SU-DHL-6 (cell line): ENCODE results near the gene CSF2.

Experiments used
- H2AFZ ChIP-seq: fragments of 200-600 bp; sonication (generic); 2 replicates; pipeline ENCODE4 v1.6.1; 2014; ENCODE audit warnings: low read depth, mild to moderate bottlenecking, moderate library complexity, mixed read lengths, antibody characterized with exemption, low read length; ENCODE audit not compliant: severe bottlenecking
- H3F3A ChIP-seq: fragments of 200-600 bp; shearing (Covaris generic); 2 replicates; pipeline ENCODE4 v1.6.0; 2016; ENCODE audit warnings: antibody characterized with exemption, mild to moderate bottlenecking; ENCODE audit not compliant: insufficient read depth
- H3K27ac ChIP-seq: fragments of 200-600 bp; sonication (generic); 2 replicates; pipeline ENCODE4 v1.5.1; 2016; ENCODE audit warnings: low read depth, mild to moderate bottlenecking, low read length, moderate library complexity, mixed read lengths
- H3K27me3 ChIP-seq: fragments of 200-600 bp; sonication (generic), shearing (Covaris generic); 2 replicates; pipeline ENCODE4 v1.6.0; 2014; ENCODE audit warnings: mild to moderate bottlenecking, low read length
- H3K36me3 ChIP-seq: fragments of 200-600 bp; sonication (generic); 2 replicates; pipeline ENCODE4 v1.6.1; 2014; ENCODE audit warnings: mild to moderate bottlenecking, low read length, mixed read lengths
- H3K4me2 ChIP-seq: fragments of 300-600, 200-600 bp; shearing (Covaris generic), sonication (generic); 2 replicates; pipeline ENCODE4 v1.6.0; 2014; ENCODE audit warnings: low read length, low read depth, mild to moderate bottlenecking; ENCODE audit not compliant: poor library complexity, severe bottlenecking
- H3K4me3 ChIP-seq: fragments of 200-600 bp; sonication (generic); 2 replicates; pipeline ENCODE4 v1.5.1; 2014; ENCODE audit warnings: antibody characterized with exemption, low read length, mild to moderate bottlenecking, mixed read lengths; ENCODE audit not compliant: insufficient read depth, poor library complexity, severe bottlenecking
- H3K79me2 ChIP-seq: fragments of 200-600 bp; sonication (generic); 2 replicates; pipeline ENCODE4 v1.6.1; 2014; ENCODE audit warnings: mild to moderate bottlenecking, low read length, moderate library complexity; ENCODE audit not compliant: insufficient read depth
- H3K9ac ChIP-seq: fragments of 200-600 bp; sonication (generic); 2 replicates; pipeline ENCODE4 v1.7.0; 2014; ENCODE audit warnings: mild to moderate bottlenecking, low read length
- H3K9me2 ChIP-seq: fragments of 200-600 bp; sonication (generic); replicated peaks from 2 replicates; pipeline ENCODE4 v1.6.1; 2014; ENCODE audit warnings: low read length; ENCODE audit not compliant: insufficient read depth
- H3K9me3 ChIP-seq: fragments of 200-600 bp; sonication (generic); 2 replicates; pipeline ENCODE4 v1.6.1; 2014; ENCODE audit warnings: low read length, mixed read lengths; ENCODE audit not compliant: insufficient read depth
- H4K20me1 ChIP-seq: fragments of 200-600 bp; sonication (generic); 2 replicates; pipeline ENCODE4 v1.6.1; 2014; ENCODE audit warnings: low read depth, mild to moderate bottlenecking, antibody characterized with exemption, low read length, moderate library complexity, mixed read lengths
- CTCF ChIP-seq: fragments of 200-600 bp; sonication (generic); IDR thresholded peaks from one replicate; pipeline ENCODE4 v1.5.1; 2017; ENCODE audit warnings: antibody characterized with exemption, mild to moderate bottlenecking, low read length, moderate library complexity; ENCODE audit not compliant: insufficient read depth, poor library complexity, severe bottlenecking
- EZH2phosphoT487 ChIP-seq: fragments of 200-600 bp; sonication (generic), shearing (Covaris generic); conservative IDR thresholded peaks from 2 replicates; pipeline ENCODE4 v1.6.1; 2018; ENCODE audit warnings: mild to moderate bottlenecking, antibody characterized with exemption, low read length, moderate library complexity, mixed read lengths

Gene CSF2

DNA sequence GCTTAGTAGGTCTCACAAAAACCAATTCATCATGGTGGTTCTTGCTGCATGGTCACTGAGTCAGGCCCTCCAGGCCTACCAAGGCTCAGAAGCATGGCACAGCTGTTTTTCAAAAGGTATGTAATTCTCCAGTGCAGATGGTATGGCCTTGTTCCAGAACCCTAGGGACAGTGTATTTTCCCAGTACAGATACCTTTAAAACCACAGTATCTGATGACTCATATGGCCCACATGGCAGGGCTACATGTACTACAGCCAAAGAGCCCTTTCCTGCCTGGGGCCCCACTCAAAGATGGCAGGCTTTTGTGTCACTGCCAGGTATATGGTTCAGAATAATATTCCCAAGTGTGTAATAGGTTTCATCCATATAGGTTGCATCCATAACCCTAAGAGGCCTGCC is 16.5 kb downstream of the CSF2 start:
- Histone ChIP-seq H3K36me3 (no peaks in the 10 kb centered on the region), H2AFZ (no peak overlapping the region), H3F3A (no peaks in the 10 kb centered on the region), H4K20me1 (no peaks in the 10 kb centered on the region), H3K27ac (no peak overlapping the region), H3K27me3 (no peaks in the 10 kb centered on the region), H3K9me2 (no peaks in the 10 kb centered on the region), H3K9ac (no peak overlapping the region), H3K79me2 (no peaks in the 10 kb centered on the region), H3K9me3 (no peaks in the 10 kb centered on the region), H3K4me3 (no peak overlapping the region), H3K4me2 (no peak overlapping the region)
- TF ChIP-seq CTCF (no peak), EZH2phosphoT487 (no peak)

GRCh38 chr5:132093271-132093670 is 19.7 kb downstream of the CSF2 start:
- Histone ChIP-seq H3K79me2 (no peaks in the 10 kb centered on the region), H3K36me3 (no peaks in the 10 kb centered on the region), H2AFZ (no peak overlapping the region), H3K27me3 (no peaks in the 10 kb centered on the region), H3K27ac (no peak overlapping the region), H3K4me3 (no peak overlapping the region), H3K9me2 (no peaks in the 10 kb centered on the region), H3F3A (no peaks in the 10 kb centered on the region), H3K9ac (no peak overlapping the region), H4K20me1 (no peaks in the 10 kb centered on the region), H3K4me2 (no peak overlapping the region), H3K9me3 (no peaks in the 10 kb centered on the region)
- TF ChIP-seq EZH2phosphoT487 (no peak), CTCF (no peak)

DNA sequence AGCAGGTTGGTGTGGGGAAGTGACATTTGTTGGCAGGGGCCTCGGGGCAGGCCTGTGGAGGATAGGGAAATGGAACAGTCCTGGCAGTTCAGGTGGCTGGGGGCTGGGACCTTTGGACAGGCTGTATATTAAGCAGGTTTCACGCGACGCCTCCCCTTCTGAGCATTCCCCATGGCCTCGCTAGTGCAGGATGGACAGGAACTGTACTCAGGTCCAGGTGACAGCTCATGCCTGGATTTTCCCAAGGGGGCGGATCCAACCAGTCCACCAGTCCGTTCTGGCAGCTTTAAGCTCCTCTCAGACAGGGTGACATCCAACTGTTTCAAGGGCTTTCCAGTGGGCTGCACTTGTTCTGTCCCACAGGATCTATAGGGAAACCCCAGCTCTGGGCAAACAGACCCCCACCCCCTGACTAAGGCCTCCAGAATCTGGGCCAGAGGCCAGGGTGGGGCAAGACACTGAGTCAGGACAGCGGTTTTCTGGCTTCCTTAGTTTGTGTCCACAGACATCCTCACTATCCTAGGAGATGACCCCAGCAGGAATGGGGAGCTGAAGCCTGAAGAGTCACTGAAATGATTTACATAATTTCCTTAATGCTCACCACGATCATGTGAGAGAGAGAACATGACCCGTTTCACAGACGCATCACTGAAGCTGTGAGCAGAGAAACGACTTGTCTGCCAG is 20.9 kb downstream of the CSF2 start:
- Histone ChIP-seq H3K79me2 (no peaks in the 10 kb centered on the region), H3K4me3 (no peak overlapping the region), H3K9me3 (no peaks in the 10 kb centered on the region), H3K9me2 (no peaks in the 10 kb centered on the region), H4K20me1 (no peaks in the 10 kb centered on the region), H2AFZ (no peak overlapping the region), H3K27me3 (no peaks in the 10 kb centered on the region), H3F3A (no peaks in the 10 kb centered on the region), H3K36me3 (no peaks in the 10 kb centered on the region), H3K9ac (no peak overlapping the region), H3K4me2 (no peak overlapping the region), H3K27ac (no peak overlapping the region)
- TF ChIP-seq EZH2phosphoT487: no peak
- TF ChIP-seq CTCF: no peak

DNA sequence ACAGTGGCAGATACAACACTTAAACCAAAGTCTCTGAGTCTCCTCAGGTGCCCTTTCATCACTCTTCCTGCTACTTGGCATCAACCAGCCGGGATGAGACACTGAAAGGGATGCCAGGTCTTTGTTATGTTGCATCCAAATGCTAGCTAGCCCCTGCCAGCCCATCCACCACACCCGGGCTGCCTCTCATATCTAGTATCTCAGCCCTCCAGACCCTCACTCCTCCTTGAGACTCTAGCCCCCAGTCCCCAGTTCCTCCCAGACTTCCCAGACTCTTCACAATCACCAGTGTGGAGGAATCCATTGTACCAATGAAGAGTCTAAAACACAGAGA is 21.5 kb downstream of the CSF2 start:
- Histone ChIP-seq H3K36me3 (no peaks in the 10 kb centered on the region), H3K27ac (no peak overlapping the region), H3F3A (no peaks in the 10 kb centered on the region), H3K27me3 (no peaks in the 10 kb centered on the region), H3K9me3 (no peaks in the 10 kb centered on the region), H3K9me2 (no peaks in the 10 kb centered on the region), H2AFZ (no peak overlapping the region), H4K20me1 (no peaks in the 10 kb centered on the region), H3K4me2 (no peak overlapping the region), H3K79me2 (no peaks in the 10 kb centered on the region), H3K4me3 (no peak overlapping the region), H3K9ac (no peak overlapping the region)
- no peak for TF ChIP-seq CTCF
- no peak for TF ChIP-seq EZH2phosphoT487
